Measurements from ENCODE around the gene CARMIL1.

DNA sequence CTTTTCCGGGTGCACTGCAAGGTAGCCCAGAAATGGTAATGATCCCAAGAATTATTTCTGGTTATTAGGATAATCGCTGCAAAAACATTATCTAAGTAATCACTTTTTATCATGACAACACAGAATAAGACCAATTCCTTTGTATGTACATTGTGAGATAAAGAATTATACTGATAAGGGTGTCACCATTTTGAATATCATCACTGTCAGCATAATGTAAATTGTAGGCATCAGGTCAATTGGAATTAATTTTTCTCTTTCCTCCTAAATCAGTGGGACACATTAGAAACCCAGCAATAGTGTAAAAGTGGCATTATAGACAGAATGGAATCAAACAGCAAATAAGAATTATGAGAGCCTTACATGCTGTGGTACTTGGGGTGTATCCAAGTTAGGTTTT lies 189.7 kb downstream of the CARMIL1 start:
- TF ChIP-seq CTCF (IDR thresholded peaks at IDR 0.05) (no peak), POLR2A (IDR thresholded peaks at IDR 0.05) (no peak)
